Tibial artery (tissue), 4 donors: Measurements from ENCODE around the gene PMS1.

Experiments
- DNase-seq, 2 donors: peaks; one replicate each; pipeline ENCODE4 v3.0.0-alpha.2; 2019
- H3K27ac ChIP-seq, 2 donors: fragments of 200-600 bp; sonication (generic) in 1 of 2; 1 replicate in 1 of 2; 2 replicates in 1 of 2; pipeline ENCODE4 v1.5.1; 2018 to 2019; ENCODE audit warnings: mild to moderate bottlenecking in 1 of 2
- H3K27me3 ChIP-seq, 2 donors: fragments of 200-600 bp; sonication (generic) in 1 of 2; one replicate each; pipeline versions ENCODE4 v1.5.1 to v1.6.0; 2016 to 2019
- H3K36me3 ChIP-seq, 3 donors: fragments of 200-600 bp; sonication (generic) in 2 of 3; one replicate each; pipeline ENCODE4 v1.5.1; 2016 to 2019; ENCODE audit warnings: mild to moderate bottlenecking in 2 of 3
- H3K4me1 ChIP-seq, 4 donors: fragments of 200-600 bp; sonication (generic) in 2 of 4; 1 replicate in 3 of 4; 2 replicates in 1 of 4; pipeline ENCODE4 v1.5.1; 2016 to 2019
- H3K4me3 ChIP-seq, 2 donors: fragments of 200-600 bp; sonication (generic) in 1 of 2; 1 replicate in 1 of 2; 2 replicates in 1 of 2; pipeline ENCODE4 v1.5.1; 2018 to 2019; ENCODE audit warnings: mild to moderate bottlenecking in 2 of 2
- H3K9me3 ChIP-seq, 3 donors: fragments of 200-600 bp; sonication (generic) in 1 of 3; one replicate each; pipeline ENCODE4 v1.5.1; 2016 to 2019
- intact Hi-C: fragments of 100-400 bp; cut with DNase I; formaldehyde crosslinking; loops from one replicate; pipeline ENCODE4 v1.15.0; 2023; ENCODE audit warnings: low total_unique reads
- TF ChIP-seq, protein P1 (sequence below), 2 experiments: fragments of 200-600 bp in 1 of 2; fragments of 450-650 bp in 1 of 2; IDR thresholded peaks; one replicate each; pipeline ENCODE4 v1.5.1; 2017 to 2019; ENCODE audit warnings: antibody characterized with exemption in 2 of 2, mild to moderate bottlenecking in 1 of 2, moderate library complexity in 1 of 2

PMS1 gene

DNA sequence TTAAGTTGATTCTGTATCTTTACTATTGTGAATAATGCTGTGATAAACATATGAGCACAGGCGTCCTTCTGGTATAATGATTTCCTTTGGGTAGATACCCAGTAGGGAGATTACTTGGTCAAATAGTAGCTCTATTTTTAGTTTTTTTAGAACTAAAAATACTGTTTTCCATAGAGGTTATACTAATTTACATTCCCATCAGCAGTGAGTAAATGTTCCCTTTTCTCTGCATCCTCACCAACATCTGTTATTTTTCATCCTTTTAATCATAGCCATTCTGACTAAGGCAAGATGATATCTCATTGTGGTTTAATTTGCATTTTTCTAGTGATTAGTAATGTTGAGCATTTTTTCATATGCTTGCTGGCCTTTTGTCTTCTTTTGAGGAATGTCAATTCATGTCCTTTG, 35.1 kb downstream of the PMS1 start:
- no peak overlapping the region for H3K4me3 ChIP-seq
- peaks cover 0 to 12% (median 0%) of the 10 kb centered on the region in 4 donors for H3K4me1 ChIP-seq
- peaks cover 0 to 35% (median 6%) of the 10 kb centered on the region in 3 donors for H3K36me3 ChIP-seq
- intact Hi-C loops = no loop called here
- H3K27ac ChIP-seq = no peak overlapping the region
- H3K9me3 ChIP-seq = no peaks in the 10 kb centered on the region
- TF ChIP-seq, protein P1, sequence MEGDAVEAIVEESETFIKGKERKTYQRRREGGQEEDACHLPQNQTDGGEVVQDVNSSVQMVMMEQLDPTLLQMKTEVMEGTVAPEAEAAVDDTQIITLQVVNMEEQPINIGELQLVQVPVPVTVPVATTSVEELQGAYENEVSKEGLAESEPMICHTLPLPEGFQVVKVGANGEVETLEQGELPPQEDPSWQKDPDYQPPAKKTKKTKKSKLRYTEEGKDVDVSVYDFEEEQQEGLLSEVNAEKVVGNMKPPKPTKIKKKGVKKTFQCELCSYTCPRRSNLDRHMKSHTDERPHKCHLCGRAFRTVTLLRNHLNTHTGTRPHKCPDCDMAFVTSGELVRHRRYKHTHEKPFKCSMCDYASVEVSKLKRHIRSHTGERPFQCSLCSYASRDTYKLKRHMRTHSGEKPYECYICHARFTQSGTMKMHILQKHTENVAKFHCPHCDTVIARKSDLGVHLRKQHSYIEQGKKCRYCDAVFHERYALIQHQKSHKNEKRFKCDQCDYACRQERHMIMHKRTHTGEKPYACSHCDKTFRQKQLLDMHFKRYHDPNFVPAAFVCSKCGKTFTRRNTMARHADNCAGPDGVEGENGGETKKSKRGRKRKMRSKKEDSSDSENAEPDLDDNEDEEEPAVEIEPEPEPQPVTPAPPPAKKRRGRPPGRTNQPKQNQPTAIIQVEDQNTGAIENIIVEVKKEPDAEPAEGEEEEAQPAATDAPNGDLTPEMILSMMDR (IDR thresholded peaks at IDR 0.05) = no peak
- DNase-seq = no peak
- no peaks in the 10 kb centered on the region for H3K27me3 ChIP-seq

DNA sequence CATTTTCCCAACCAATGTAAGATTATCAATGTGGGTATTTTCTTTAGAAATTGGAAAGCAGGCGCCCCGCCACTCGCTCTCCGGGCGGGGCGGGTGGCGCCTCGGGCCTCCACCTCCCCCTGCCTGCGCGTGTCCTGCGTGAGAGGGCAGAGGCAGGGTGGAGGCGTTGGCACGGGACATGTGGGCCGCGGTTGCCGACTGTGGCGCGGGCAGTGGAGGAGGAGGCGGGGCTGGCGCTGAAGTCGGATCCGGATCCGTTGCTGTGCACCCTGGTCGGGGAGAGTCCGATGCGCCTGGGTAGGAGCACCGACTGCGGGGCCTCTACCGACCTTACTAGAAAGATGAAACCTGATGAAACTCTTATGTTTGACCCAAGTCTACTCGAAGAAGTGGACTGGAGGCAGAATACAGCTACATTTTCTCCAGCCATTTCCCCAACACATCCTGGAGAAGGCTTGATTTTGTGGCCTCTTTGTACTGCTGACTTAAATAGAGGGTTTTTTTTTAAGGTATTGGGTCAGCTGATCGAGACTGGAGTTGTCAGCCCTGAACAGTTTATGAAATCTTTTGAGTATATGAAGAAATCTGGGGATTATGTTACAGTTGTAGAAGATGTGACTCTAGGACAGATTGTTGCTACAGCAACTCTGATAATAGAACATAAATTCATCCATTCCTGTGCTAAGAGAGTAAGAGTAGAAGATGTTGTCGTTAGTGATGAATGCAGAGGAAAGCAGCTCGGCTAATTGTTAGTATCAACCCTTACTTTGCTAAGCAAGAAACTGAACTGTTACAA, 37.9 kb downstream of the PMS1 start:
- Histone ChIP-seq H3K4me3 (no peak overlapping the region), H3K9me3 (no peaks in the 10 kb centered on the region), H3K4me1 (peaks cover 0 to 26% (median 0%) of the 10 kb centered on the region in 4 donors), H3K36me3 (peaks cover 0 to 41% (median 6%) of the 10 kb centered on the region in 3 donors), H3K27ac (no peak overlapping the region), H3K27me3 (no peaks in the 10 kb centered on the region)
- TF ChIP-seq, protein P1 (IDR thresholded peaks at IDR 0.05) = no peak
- intact Hi-C loops = no loop called here
- DNase-seq = no peak

DNA sequence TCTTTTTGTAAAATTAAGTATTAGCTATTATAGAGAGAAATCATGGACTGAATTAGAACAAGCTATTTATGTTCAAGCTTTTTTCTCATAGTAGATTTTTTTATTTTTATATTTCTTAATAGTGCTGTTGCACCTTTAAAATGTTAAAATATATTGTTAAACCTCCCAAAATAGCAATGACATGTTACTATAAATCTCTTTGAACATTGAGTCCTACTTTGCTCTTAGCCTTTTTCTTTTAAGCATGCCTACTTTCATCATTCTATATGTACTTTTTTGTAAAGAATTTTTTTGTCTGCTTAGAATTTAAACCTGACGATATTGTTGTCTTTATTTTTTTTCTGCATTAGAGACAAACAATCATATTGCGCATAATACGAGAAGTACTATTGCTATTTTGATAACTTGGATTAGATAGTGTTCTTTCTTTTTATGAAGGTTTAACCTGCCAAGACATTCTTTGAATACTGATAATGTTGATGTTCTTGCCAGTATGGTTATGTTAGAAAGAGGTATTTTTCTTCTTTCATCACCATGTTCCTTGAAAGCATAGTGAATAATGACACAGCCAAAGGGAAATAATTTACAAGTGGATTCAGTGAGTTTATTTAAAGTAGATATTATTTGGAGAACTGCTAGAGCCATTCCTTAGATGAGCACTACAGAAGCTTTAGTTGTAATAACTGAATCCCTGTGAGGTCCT, 40.6 kb downstream of the PMS1 start:
- Histone ChIP-seq H3K36me3 (peaks cover 0 to 18% (median 0%) of the 10 kb centered on the region in 3 donors), H3K27ac (no peak overlapping the region), H3K9me3 (no peaks in the 10 kb centered on the region), H3K4me1 (peaks cover 0 to 26% (median 0%) of the 10 kb centered on the region in 4 donors), H3K4me3 (no peak overlapping the region), H3K27me3 (no peaks in the 10 kb centered on the region)
- DNase-seq = no peak
- TF ChIP-seq, protein P1 (IDR thresholded peaks at IDR 0.05) = no peak
- intact Hi-C loops = no loop called here

DNA sequence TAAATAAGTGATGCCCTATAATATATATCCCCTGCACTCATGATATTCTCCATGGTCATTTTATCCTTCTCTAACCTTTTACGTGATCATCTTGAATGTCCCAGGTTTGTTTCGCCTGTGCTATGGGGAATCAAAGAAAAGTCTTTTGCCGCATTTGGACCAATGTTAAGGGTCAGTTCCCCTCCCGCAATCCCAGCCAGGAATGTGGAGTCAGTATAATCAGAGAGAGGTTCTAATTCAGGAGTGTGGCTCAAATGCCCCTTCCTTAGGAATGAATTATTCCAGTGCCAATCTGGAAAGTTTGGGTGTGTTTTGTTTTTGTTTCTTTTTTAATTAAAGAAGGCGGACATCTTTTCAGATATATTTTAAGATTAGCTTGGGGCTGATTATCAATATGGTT, 41.8 kb downstream of the PMS1 start:
- Histone ChIP-seq H3K36me3 (peaks cover 0 to 11% (median 0%) of the 10 kb centered on the region in 3 donors), H3K4me1 (peaks cover 0 to 26% (median 0%) of the 10 kb centered on the region in 4 donors), H3K27me3 (no peaks in the 10 kb centered on the region), H3K4me3 (no peak overlapping the region), H3K27ac (no peak overlapping the region), H3K9me3 (no peaks in the 10 kb centered on the region)
- DNase-seq = no peak
- TF ChIP-seq, protein P1 (IDR thresholded peaks at IDR 0.05) = no peak
- intact Hi-C loops = no loop called here

DNA sequence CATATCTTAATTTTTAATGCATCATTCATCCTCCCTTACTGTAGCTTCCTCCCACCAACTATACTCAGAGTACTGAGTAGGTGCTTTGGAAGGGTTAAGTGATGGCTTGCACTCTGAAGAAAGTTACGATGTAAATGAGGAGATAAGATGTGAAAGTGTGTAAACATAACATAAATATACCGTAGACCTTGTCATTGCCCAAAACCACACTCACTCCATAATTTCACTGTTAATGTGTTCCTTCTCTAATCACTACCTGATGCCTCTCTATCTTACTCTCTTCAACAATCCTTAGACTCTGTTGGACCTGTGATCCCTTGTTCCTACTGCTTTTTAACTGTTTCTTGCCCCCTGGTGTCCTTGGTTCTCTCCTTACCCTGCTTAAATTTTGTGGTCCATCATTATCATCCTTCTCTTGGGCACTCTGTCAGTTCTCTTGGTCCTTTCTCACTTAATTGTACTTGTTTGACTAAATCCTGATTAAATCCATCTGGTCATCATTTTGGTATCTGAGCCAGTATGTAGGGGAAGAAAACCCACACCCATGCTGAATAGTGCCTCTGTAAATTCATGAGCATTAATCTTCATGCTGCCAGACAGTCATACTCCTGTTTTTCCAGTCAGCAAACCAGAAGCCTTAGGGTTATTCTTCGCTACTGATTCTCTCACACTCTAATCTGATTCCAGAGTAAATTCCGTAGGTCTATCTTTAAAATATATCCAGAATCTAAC, 45.0 kb downstream of the PMS1 start:
- no peak for DNase-seq
- H3K36me3 ChIP-seq = peaks cover 0 to 9% (median 0%) of the 10 kb centered on the region in 3 donors
- H3K9me3 ChIP-seq = no peaks in the 10 kb centered on the region
- no peak overlapping the region for H3K27ac ChIP-seq
- TF ChIP-seq, protein P1 (IDR thresholded peaks at IDR 0.05) = no peak
- H3K4me3 ChIP-seq = no peak overlapping the region
- intact Hi-C loops = no loop called here
- no peaks in the 10 kb centered on the region for H3K27me3 ChIP-seq
- peaks cover 0 to 14% (median 0%) of the 10 kb centered on the region in 4 donors for H3K4me1 ChIP-seq
